MM.1S (cell line): ENCODE results near the gene ITPR1.

ENCODE experiments used
- DNase-seq: peaks from one replicate; pipeline ENCODE4 v3.0.0-alpha.2; 2015
- H2AFZ ChIP-seq: fragments of 300-600 bp; sonication (generic); 2 replicates; pipeline ENCODE4 v1.6.0; 2016; ENCODE audit warnings: antibody characterized with exemption, low read length
- H3F3A ChIP-seq: fragments of 300-600 bp; sonication (generic); 2 replicates; pipeline ENCODE4 v1.6.1; 2016; ENCODE audit warnings: mild to moderate bottlenecking, antibody characterized with exemption, low read length, moderate library complexity, mixed read lengths; ENCODE audit not compliant: insufficient read depth
- H3K27ac ChIP-seq: fragments of 300-600 bp; sonication (generic); 2 replicates; pipeline ENCODE4 v1.5.1; 2016; ENCODE audit warnings: mild to moderate bottlenecking, low read length
- H3K27me3 ChIP-seq: fragments of 300-600 bp; sonication (generic); replicated peaks from 2 replicates; pipeline ENCODE4 v1.6.0; 2016; ENCODE audit warnings: low read length; ENCODE audit not compliant: insufficient read depth
- H3K36me3 ChIP-seq: fragments of 300-600 bp; sonication (generic); replicated peaks from 2 replicates; pipeline ENCODE4 v1.6.1; 2016; ENCODE audit warnings: mild to moderate bottlenecking, low read length, mixed read lengths; ENCODE audit not compliant: insufficient read depth
- H3K4me1 ChIP-seq: fragments of 300-600 bp; sonication (generic); 2 replicates; pipeline ENCODE4 v1.6.1; 2016; ENCODE audit warnings: low read length, mixed read lengths
- H3K4me2 ChIP-seq: fragments of 300-600 bp; sonication (generic); 2 replicates; pipeline ENCODE4 v1.6.0; 2016; ENCODE audit warnings: low read depth, low read length
- H3K4me3 ChIP-seq: fragments of 300-600 bp; sonication (generic); 2 replicates; pipeline ENCODE4 v1.5.1; 2016; ENCODE audit warnings: low read length, mixed read lengths
- H3K79me2 ChIP-seq: fragments of 300-600 bp; sonication (generic); 2 replicates; pipeline ENCODE4 v1.6.1; 2016; ENCODE audit warnings: mixed run types, low read length, mixed read lengths
- H3K9ac ChIP-seq: fragments of 300-600 bp; sonication (generic); 2 replicates; pipeline ENCODE4 v1.6.1; 2016; ENCODE audit warnings: low read length, mixed read lengths
- H3K9me2 ChIP-seq: fragments of 300-600 bp; sonication (generic); replicated peaks from 2 replicates; pipeline ENCODE4 v1.6.1; 2016; ENCODE audit warnings: mild to moderate bottlenecking, low read length, mixed read lengths; ENCODE audit not compliant: insufficient read depth
- H3K9me3 ChIP-seq: fragments of 300-600 bp; sonication (generic); replicated peaks from 2 replicates; pipeline ENCODE4 v1.6.1; 2016; ENCODE audit warnings: mild to moderate bottlenecking, low read length, mixed read lengths; ENCODE audit not compliant: insufficient read depth
- H4K20me1 ChIP-seq: fragments of 300-600 bp; sonication (generic); 2 replicates; pipeline ENCODE4 v1.6.1; 2016; ENCODE audit warnings: mild to moderate bottlenecking, low read length, moderate library complexity, mixed read lengths; ENCODE audit not compliant: insufficient read depth
- CTCF ChIP-seq: fragments of 300-600 bp; sonication (generic); IDR thresholded peaks from 2 replicates; pipeline ENCODE4 v1.5.1; 2016; ENCODE audit warnings: antibody characterized with exemption, low read length, mixed read lengths
- EZH2 ChIP-seq: fragments of 300-600 bp; sonication (generic); optimal IDR thresholded peaks from 2 replicates; pipeline ENCODE3; 2017; ENCODE audit warnings: low read depth, mild to moderate bottlenecking, antibody characterized with exemption, low read length, mixed read lengths
- EZH2phosphoT487 ChIP-seq: fragments of 300-600 bp; sonication (generic); IDR thresholded peaks from 2 replicates; pipeline ENCODE4 v1.6.1; 2018; ENCODE audit warnings: antibody characterized with exemption, low read length

ITPR1 gene

GRCh38 chr3:4766716-4767499 is 273.8 kb downstream of the ITPR1 start:
- TF ChIP-seq CTCF: no peak
- Histone ChIP-seq H3K9me2 (no peaks in the 10 kb centered on the region), H3K9ac (no peak overlapping the region), H3K36me3 (no peaks in the 10 kb centered on the region), H3K4me2 (no peak overlapping the region), H3K27me3 (no peaks in the 10 kb centered on the region), H3F3A (no peaks in the 10 kb centered on the region), H3K9me3 (no peaks in the 10 kb centered on the region), H3K79me2 (no peaks in the 10 kb centered on the region), H4K20me1 (no peaks in the 10 kb centered on the region), H3K4me1 (no peaks in the 10 kb centered on the region), H2AFZ (no peak overlapping the region), H3K27ac (no peak overlapping the region), H3K4me3 (no peak overlapping the region)
- no peak for DNase-seq

DNA sequence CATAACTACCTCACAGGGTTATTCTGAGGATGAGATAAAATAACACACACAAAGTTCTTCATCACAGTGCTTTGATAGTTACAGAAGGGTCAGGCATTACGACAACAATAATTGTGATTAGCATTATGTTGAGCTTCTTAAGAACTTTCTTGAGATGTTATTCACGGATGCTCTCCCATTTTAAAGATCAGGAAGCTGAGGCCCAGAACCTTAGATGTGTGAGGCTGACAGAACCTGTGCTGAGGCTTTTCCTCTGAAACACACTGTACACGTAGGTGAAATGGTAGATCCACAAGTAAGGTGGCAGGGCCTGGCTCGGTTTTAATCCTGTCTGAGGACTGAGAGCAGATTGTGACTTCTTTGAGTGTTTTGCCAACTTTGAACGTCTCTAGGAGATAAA is 274.9 kb downstream of the ITPR1 start:
- no peaks in the 10 kb centered on the region for H3K27me3 ChIP-seq
- no peaks in the 10 kb centered on the region for H3K36me3 ChIP-seq
- H4K20me1 ChIP-seq: no peaks in the 10 kb centered on the region
- H3K79me2 ChIP-seq: no peaks in the 10 kb centered on the region
- H2AFZ ChIP-seq: no peak overlapping the region
- DNase-seq: no peak
- no peak overlapping the region for H3K4me2 ChIP-seq
- H3K4me1 ChIP-seq: no peaks in the 10 kb centered on the region
- TF ChIP-seq EZH2 (no peak), CTCF (no peak), EZH2phosphoT487 (no peak)
- H3K9ac ChIP-seq: no peak overlapping the region
- no peaks in the 10 kb centered on the region for H3F3A ChIP-seq
- no peaks in the 10 kb centered on the region for H3K9me2 ChIP-seq
- H3K9me3 ChIP-seq: no peaks in the 10 kb centered on the region
- H3K27ac ChIP-seq: no peak overlapping the region
- H3K4me3 ChIP-seq: no peak overlapping the region

DNA sequence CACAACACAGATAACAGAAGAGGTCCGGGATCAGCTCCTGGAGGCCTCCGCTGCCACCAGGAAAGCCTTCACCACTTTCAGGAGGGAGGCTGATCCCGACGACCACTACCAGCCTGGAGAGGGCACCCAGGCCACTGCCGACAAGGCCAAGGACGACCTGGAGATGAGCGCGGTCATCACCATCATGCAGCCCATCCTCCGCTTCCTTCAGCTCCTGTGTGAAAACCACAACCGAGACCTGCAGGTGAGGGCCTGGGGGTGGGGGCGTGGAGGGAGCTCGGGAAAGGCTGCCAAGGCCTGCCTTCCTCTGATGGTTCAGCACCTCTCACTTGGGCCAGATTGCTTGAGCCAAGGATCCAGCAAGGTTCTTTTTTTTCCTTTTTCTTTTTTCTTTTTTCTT is 275.4 kb downstream of the ITPR1 start:
- no peak for TF ChIP-seq EZH2
- no peak for TF ChIP-seq EZH2phosphoT487
- TF ChIP-seq CTCF: no peak
- H3K27ac ChIP-seq: no peak overlapping the region
- no peaks in the 10 kb centered on the region for H3K79me2 ChIP-seq
- no peaks in the 10 kb centered on the region for H3K9me2 ChIP-seq
- H3K4me1 ChIP-seq: no peaks in the 10 kb centered on the region
- no peak for DNase-seq
- no peak overlapping the region for H2AFZ ChIP-seq
- no peaks in the 10 kb centered on the region for H3F3A ChIP-seq
- no peak overlapping the region for H3K9ac ChIP-seq
- no peak overlapping the region for H3K4me3 ChIP-seq
- no peaks in the 10 kb centered on the region for H3K9me3 ChIP-seq
- no peaks in the 10 kb centered on the region for H4K20me1 ChIP-seq
- H3K4me2 ChIP-seq: no peak overlapping the region
- H3K36me3 ChIP-seq: no peaks in the 10 kb centered on the region
- H3K27me3 ChIP-seq: no peaks in the 10 kb centered on the region
